HepG2 (cell line): ENCODE measurements around the gene IRF1. TPM values are rescaled to one million over a fixed set of nuclear protein-coding genes. Genes with fewer than 3 reads are reported as not detected.

Source experiments
- CBFB ChIP-seq: sonication (generic); formaldehyde crosslinking; IDR thresholded peaks from 2 replicates; pipeline ENCODE4 v1.4.0; 2020; ENCODE audit warnings: missing genetic modification reagents
- CCDC6 ChIP-seq: sonication (generic); formaldehyde crosslinking; IDR thresholded peaks from 2 replicates; pipeline ENCODE4 v1.8.1; 2022; ENCODE audit warnings: mild to moderate bottlenecking, missing genetic modification reagents, moderate library complexity
- CENPX ChIP-seq: sonication (generic); formaldehyde crosslinking; IDR thresholded peaks from 2 replicates; pipeline ENCODE4 v1.9.0; 2021; ENCODE audit warnings: mild to moderate bottlenecking, missing genetic modification reagents, moderate library complexity
- CREBL2 ChIP-seq: sonication (generic); formaldehyde crosslinking; IDR thresholded peaks from 2 replicates; pipeline ENCODE4 v1.8.1; 2023; ENCODE audit warnings: missing genetic modification reagents, mild to moderate bottlenecking, borderline replicate concordance
- FOXA3 ChIP-seq: IDR thresholded peaks from 2 replicates; pipeline ENCODE4 v1.6.1; 2016; ENCODE audit warnings: missing genetic modification reagents, missing compliant biosample characterization
- MED8 ChIP-seq: sonication (generic); formaldehyde crosslinking; IDR thresholded peaks from 2 replicates; pipeline ENCODE4 v1.8.1; 2023; ENCODE audit warnings: mild to moderate bottlenecking, missing genetic modification reagents; ENCODE audit not compliant: insufficient replicate concordance
- MEF2D ChIP-seq: sonication (generic); formaldehyde crosslinking; IDR thresholded peaks from 2 replicates; pipeline ENCODE4 v1.5.1; 2020; ENCODE audit warnings: mild to moderate bottlenecking, missing genetic modification reagents
- MTA3 ChIP-seq: sonication (generic); formaldehyde crosslinking; IDR thresholded peaks from 2 replicates; pipeline ENCODE4 v1.4.0; 2020; ENCODE audit warnings: missing genetic modification reagents
- MYNN ChIP-seq: sonication (generic); formaldehyde crosslinking; IDR thresholded peaks from 2 replicates; pipeline ENCODE4 v1.4.0; 2020; ENCODE audit warnings: mild to moderate bottlenecking, low read depth, missing genetic modification reagents
- NFIB ChIP-seq: sonication (generic); formaldehyde crosslinking; IDR thresholded peaks from 2 replicates; pipeline ENCODE4 v1.9.0; 2021; ENCODE audit warnings: missing genetic modification reagents, mild to moderate bottlenecking, borderline replicate concordance
- PHF21A ChIP-seq: sonication (generic); formaldehyde crosslinking; IDR thresholded peaks from 2 replicates; pipeline ENCODE4 v1.5.0; 2020; ENCODE audit warnings: mild to moderate bottlenecking, missing genetic modification reagents
- RARA ChIP-seq: IDR thresholded peaks from 2 replicates; pipeline ENCODE4 v1.6.1; 2016; ENCODE audit warnings: missing genetic modification reagents, missing compliant biosample characterization
- RORA ChIP-seq: sonication (generic); formaldehyde crosslinking; IDR thresholded peaks from 2 replicates; pipeline ENCODE4 v1.5.0; 2020; ENCODE audit warnings: mild to moderate bottlenecking, missing genetic modification reagents, moderate library complexity
- TCF7L2 ChIP-seq: IDR thresholded peaks from 2 replicates; pipeline ENCODE4 v1.6.1; 2011; ENCODE audit warnings: mild to moderate bottlenecking, low read depth, low read length, moderate library complexity
- TEAD2 ChIP-seq: sonication (generic); formaldehyde crosslinking; IDR thresholded peaks from 2 replicates; pipeline ENCODE4 v1.9.0; 2021; ENCODE audit warnings: missing genetic modification reagents
- TOPORS ChIP-seq: sonication (generic); formaldehyde crosslinking; IDR thresholded peaks from 2 replicates; pipeline ENCODE4 v1.8.0; 2023; ENCODE audit warnings: mild to moderate bottlenecking, missing genetic modification reagents
- ZFP36L1 ChIP-seq: sonication (generic); formaldehyde crosslinking; IDR thresholded peaks from 2 replicates; pipeline ENCODE4 v1.8.0; 2022; ENCODE audit warnings: mild to moderate bottlenecking, missing genetic modification reagents, moderate library complexity
- ZFP62 ChIP-seq: sonication (generic); formaldehyde crosslinking; IDR thresholded peaks from 2 replicates; pipeline ENCODE4 v1.4.0; 2020; ENCODE audit warnings: missing genetic modification reagents
- ZNF232 ChIP-seq: sonication (generic); formaldehyde crosslinking; IDR thresholded peaks from 2 replicates; pipeline ENCODE4 v1.4.0; 2020; ENCODE audit warnings: missing genetic modification reagents, borderline replicate concordance
- ZNF326 ChIP-seq: sonication (generic); formaldehyde crosslinking; IDR thresholded peaks from 2 replicates; pipeline ENCODE4 v1.4.0; 2020; ENCODE audit warnings: missing genetic modification reagents, borderline replicate concordance
- ZNF34 ChIP-seq: sonication (generic); formaldehyde crosslinking; IDR thresholded peaks from 2 replicates; pipeline ENCODE4 v1.4.0; 2020; ENCODE audit warnings: mild to moderate bottlenecking, missing genetic modification reagents, borderline replicate concordance
- ZNF430 ChIP-seq: sonication (generic); formaldehyde crosslinking; IDR thresholded peaks from 2 replicates; pipeline ENCODE4 v1.9.0; 2021; ENCODE audit warnings: mild to moderate bottlenecking, missing genetic modification reagents
- ZNF562 ChIP-seq: sonication (generic); formaldehyde crosslinking; IDR thresholded peaks from 2 replicates; pipeline ENCODE4 v1.8.0; 2022; ENCODE audit warnings: missing genetic modification reagents, borderline replicate concordance
- ZNF83 ChIP-seq: sonication (generic); formaldehyde crosslinking; IDR thresholded peaks from 2 replicates; pipeline ENCODE4 v1.4.0; 2020; ENCODE audit warnings: missing genetic modification reagents, mild to moderate bottlenecking, borderline replicate concordance
- ZNF891 ChIP-seq: sonication (generic); formaldehyde crosslinking; IDR thresholded peaks from 2 replicates; pipeline ENCODE4 v1.5.0; 2020; ENCODE audit warnings: mild to moderate bottlenecking, missing genetic modification reagents
- polyA plus RNA-seq, 8 experiments: library from polyadenylated mRNA; depleted of rRNA in 3 of 8; stranded (reverse) in 7 of 8; unstranded in 1 of 8; fragments of >200 nt; fragmentation: Illumina TruSeq in 4 of 8; extraction: Trizol in 4 of 8; gene quantifications; 2 replicates each; pipeline versions ENCODE4 v1.2.1 to v1.2.3, GENCODE V29; 2011 to 2016; ENCODE audit warnings: low read depth in 4 of 8, missing spikeins in 1 of 8, mixed read lengths in 1 of 8; ENCODE audit not compliant: insufficient read depth in 1 of 8
- total RNA-seq, 5 experiments: library from RNA; depleted of rRNA; stranded (reverse); fragments of >200 nt; fragmentation: Illumina TruSeq; extraction: Trizol; gene quantifications; 2 replicates each; pipeline ENCODE4 v1.2.3, GENCODE V29; 2016; ENCODE audit warnings: low read depth in 1 of 5

Gene IRF1
- total and polyA plus RNA-seq, 2 of the 13 experiments (the other 11 are each of a cell fraction or from before 2014, with no cell fraction given): 4.1 to 8.8 TPM

- TF ChIP-seq MED8 (CRISPR knock-in tag) (no peak), CBFB (CRISPR knock-in tag) (no peak), PHF21A (CRISPR knock-in tag) (peak; percentile 67; the same call in 1 of the 2 replicates), CREBL2 (CRISPR knock-in tag) (no peak), MTA3 (CRISPR knock-in tag) (no peak), RORA (no peak), RARA (peak; percentile 57), TCF7L2 (no peak), ZFP36L1 (CRISPR knock-in tag) (no peak), ZNF34 (CRISPR knock-in tag) (no peak), ZNF430 (peak; percentile 60; the same call in 1 of the 2 replicates), FOXA3 (CRISPR knock-in tag) (peak; percentile 75), CCDC6 (CRISPR knock-in tag) (no peak), ZNF326 (CRISPR knock-in tag) (no peak), ZFP62 (no peak), ZNF891 (CRISPR knock-in tag) (no peak), ZNF83 (CRISPR knock-in tag) (no peak), MEF2D (CRISPR knock-in tag) (peak; percentile 63), ZNF232 (CRISPR knock-in tag) (no peak), CENPX (CRISPR knock-in tag) (no peak), MYNN (CRISPR knock-in tag) (no peak), ZNF562 (CRISPR knock-in tag) (no peak), TOPORS (peak; percentile 76; the same call in 1 of the 2 replicates), NFIB (CRISPR knock-in tag) (no peak), TEAD2 (CRISPR knock-in tag) (no peak)
- TF ChIP-seq, all 625 proteins: peak for 149
Measured at GRCh38 chr5:132500931-132501628, 10.5 kb upstream of the IRF1 start (continued).
